Karpas-422 (cell line): ENCODE data around the gene SUGCT. TPM values are rescaled to one million over a fixed set of nuclear protein-coding genes. Genes with fewer than 3 reads are reported as not detected.

Experiments
- DNase-seq: peaks from one replicate; pipeline ENCODE4 v3.0.0-alpha.2; 2015
- H2AFZ ChIP-seq: fragments of 200-600 bp; sonication (generic); 2 replicates; pipeline ENCODE4 v1.6.1; 2014; ENCODE audit warnings: antibody characterized with exemption, low read length, mixed read lengths
- H3K27ac ChIP-seq: fragments of 200-600 bp; sonication (generic); 2 replicates; pipeline ENCODE4 v1.5.1; 2014; ENCODE audit warnings: mild to moderate bottlenecking, low read length, moderate library complexity
- H3K27me3 ChIP-seq: fragments of 200-600 bp; sonication (generic); 2 replicates; pipeline ENCODE4 v1.6.1; 2014; ENCODE audit warnings: low read length, mixed read lengths
- H3K36me3 ChIP-seq: fragments of 200-600 bp; sonication (generic); 2 replicates; pipeline ENCODE4 v1.6.1; 2014; ENCODE audit warnings: low read length, mixed read lengths; ENCODE audit not compliant: insufficient read depth
- H3K4me1 ChIP-seq: fragments of 200-600 bp; sonication (generic); 2 replicates; pipeline ENCODE4 v1.6.1; 2014; ENCODE audit warnings: mild to moderate bottlenecking, low read length, mixed read lengths
- H3K4me2 ChIP-seq: fragments of 200-600 bp; sonication (generic); 2 replicates; pipeline ENCODE4 v1.6.1; 2014; ENCODE audit warnings: low read length, low read depth, mild to moderate bottlenecking; ENCODE audit not compliant: poor library complexity, severe bottlenecking
- H3K4me3 ChIP-seq: fragments of 200-600 bp; sonication (generic); 2 replicates; pipeline ENCODE4 v1.5.1; 2014; ENCODE audit warnings: mild to moderate bottlenecking, antibody characterized with exemption, low read length, mixed read lengths
- H3K79me2 ChIP-seq: fragments of 200-600 bp; sonication (generic); 2 replicates; pipeline ENCODE4 v1.6.1; 2014; ENCODE audit warnings: mild to moderate bottlenecking, low read length, mixed read lengths
- H3K9ac ChIP-seq: fragments of 200-600 bp; sonication (generic); 2 replicates; pipeline ENCODE4 v1.6.0; 2014; ENCODE audit warnings: low read length
- H3K9me2 ChIP-seq: fragments of 200-600 bp; sonication (generic), shearing (Covaris generic); replicated peaks from 2 replicates; pipeline ENCODE4 v1.6.0; 2014; ENCODE audit warnings: mild to moderate bottlenecking, low read length, moderate library complexity; ENCODE audit not compliant: insufficient read depth
- H3K9me3 ChIP-seq: fragments of 300-700, 200-600 bp; sonication (generic); 2 replicates; pipeline ENCODE4 v1.6.1; 2014; ENCODE audit warnings: low read length, mixed read lengths
- H4K20me1 ChIP-seq: fragments of 200-600 bp; sonication (generic); 2 replicates; pipeline ENCODE4 v1.6.1; 2014; ENCODE audit warnings: mild to moderate bottlenecking, antibody characterized with exemption, low read length, low read depth; ENCODE audit not compliant: insufficient read depth
- total RNA-seq: library from RNA; depleted of rRNA; stranded (reverse); fragments of >200 nt; shearing (Covaris generic); gene quantifications from 2 replicates; pipeline ENCODE4 v1.2.3, GENCODE V29; 2014; ENCODE audit warnings: low replicate concordance

Gene SUGCT
- total RNA-seq, 1 experiment from 2014 or later = 0.48 TPM

DNA sequence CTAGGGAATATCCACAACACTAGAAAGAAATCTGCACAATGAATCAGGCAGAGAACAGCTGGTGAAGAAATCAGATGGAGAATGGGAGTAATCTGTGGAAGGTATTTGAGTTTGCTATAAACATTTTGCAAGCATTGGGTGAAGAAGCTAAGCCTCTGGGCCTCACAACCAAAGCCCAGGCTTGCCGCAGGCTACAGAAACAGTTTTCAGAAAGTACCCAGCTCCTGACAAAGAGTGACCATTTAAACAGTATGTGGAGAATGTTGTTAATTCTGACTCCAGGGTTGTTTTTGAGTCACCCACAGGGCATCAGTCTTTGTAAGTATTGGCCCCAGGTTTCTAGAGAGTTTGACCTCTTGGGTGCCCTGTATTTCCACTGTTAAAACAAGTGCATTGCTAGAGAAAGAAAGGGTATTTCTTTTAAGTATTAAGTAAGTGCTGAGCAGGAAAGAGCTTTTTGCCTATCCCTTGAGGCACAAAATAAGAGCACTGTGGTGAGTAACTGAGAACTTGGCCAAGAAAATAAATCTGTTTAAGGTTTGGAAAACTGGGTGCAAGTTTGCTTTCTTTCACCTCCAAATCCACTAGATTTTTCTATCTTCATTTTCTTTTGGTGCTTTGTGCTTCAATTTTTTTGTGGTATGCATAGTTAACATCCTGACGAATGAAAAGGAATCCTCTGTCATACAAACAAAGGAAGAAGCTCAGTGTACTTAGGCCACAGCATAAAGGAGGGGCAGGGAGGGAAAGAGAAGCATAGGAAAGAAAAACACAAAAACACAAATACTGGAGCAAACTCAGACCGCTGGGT, 691.8 kb downstream of the SUGCT start:
- H3K36me3 ChIP-seq = no peaks in the 10 kb centered on the region
- no peak overlapping the region for H3K9ac ChIP-seq
- no peak overlapping the region for H3K27ac ChIP-seq
- H2AFZ ChIP-seq = no peak overlapping the region
- no peak overlapping the region for H3K4me3 ChIP-seq
- no peaks in the 10 kb centered on the region for H3K27me3 ChIP-seq
- no peak for DNase-seq
- no peaks in the 10 kb centered on the region for H3K9me2 ChIP-seq
- no peaks in the 10 kb centered on the region for H3K79me2 ChIP-seq
- no peaks in the 10 kb centered on the region for H3K4me1 ChIP-seq
- H4K20me1 ChIP-seq = no peaks in the 10 kb centered on the region
- H3K9me3 ChIP-seq = no peaks in the 10 kb centered on the region
- H3K4me2 ChIP-seq = no peak overlapping the region

GRCh38 chr7:40827222-40828085, 692.6 kb downstream of the SUGCT start:
- Histone ChIP-seq H3K4me2 (no peak overlapping the region), H3K36me3 (no peaks in the 10 kb centered on the region), H2AFZ (no peak overlapping the region), H3K27me3 (no peaks in the 10 kb centered on the region), H3K79me2 (no peaks in the 10 kb centered on the region), H3K27ac (no peak overlapping the region), H3K9ac (no peak overlapping the region), H3K9me3 (no peaks in the 10 kb centered on the region), H3K9me2 (no peaks in the 10 kb centered on the region), H4K20me1 (no peaks in the 10 kb centered on the region), H3K4me1 (no peaks in the 10 kb centered on the region), H3K4me3 (no peak overlapping the region)
- no peak for DNase-seq

- Histone ChIP-seq H3K9me3 (no peaks in the 10 kb centered on the region), H3K4me3 (no peak overlapping the region)
Observed at GRCh38 chr7:40828686-40829600, 694.1 kb downstream of the SUGCT start.

GRCh38 chr7:40833191-40833887, 698.5 kb downstream of the SUGCT start:
- Histone ChIP-seq H2AFZ (no peak overlapping the region), H4K20me1 (no peaks in the 10 kb centered on the region), H3K9ac (no peak overlapping the region), H3K27me3 (no peaks in the 10 kb centered on the region), H3K36me3 (no peaks in the 10 kb centered on the region), H3K9me2 (no peaks in the 10 kb centered on the region), H3K27ac (no peak overlapping the region), H3K9me3 (no peaks in the 10 kb centered on the region), H3K4me1 (no peaks in the 10 kb centered on the region), H3K4me2 (no peak overlapping the region), H3K4me3 (no peak overlapping the region), H3K79me2 (no peaks in the 10 kb centered on the region)
- DNase-seq = no peak

More at GRCh38 chr7:40828686-40829600, 694.1 kb downstream of the SUGCT start:
- Histone ChIP-seq H3K4me2 (no peak overlapping the region), H3K27me3 (no peaks in the 10 kb centered on the region), H4K20me1 (no peaks in the 10 kb centered on the region), H3K36me3 (no peaks in the 10 kb centered on the region), H3K27ac (no peak overlapping the region), H3K9me2 (no peaks in the 10 kb centered on the region), H3K79me2 (no peaks in the 10 kb centered on the region), H3K9ac (no peak overlapping the region), H3K4me1 (no peaks in the 10 kb centered on the region), H2AFZ (no peak overlapping the region)
- no peak for DNase-seq

DNA sequence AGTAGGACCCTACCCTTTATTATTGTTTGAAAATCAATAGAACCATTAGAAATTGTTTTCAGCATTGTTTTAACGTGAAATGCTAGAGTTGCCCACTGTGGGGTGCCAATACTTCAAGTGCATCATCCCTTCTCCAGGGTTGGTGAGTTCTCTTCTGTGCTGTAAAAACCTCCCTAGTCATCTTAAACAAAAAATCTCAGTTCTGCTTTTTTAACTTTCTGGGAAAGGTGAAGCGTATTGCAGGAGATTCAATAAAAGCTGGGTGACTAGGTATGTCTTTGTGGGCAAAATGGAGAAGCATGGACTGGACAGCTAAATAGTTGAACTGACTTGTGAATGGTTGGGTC, 699.1 kb downstream of the SUGCT start:
- Histone ChIP-seq H3K9ac (no peak overlapping the region), H3K4me2 (no peak overlapping the region), H3K9me2 (no peaks in the 10 kb centered on the region), H3K4me3 (no peak overlapping the region), H3K4me1 (no peaks in the 10 kb centered on the region), H3K79me2 (no peaks in the 10 kb centered on the region), H3K27ac (no peak overlapping the region), H4K20me1 (no peaks in the 10 kb centered on the region), H3K27me3 (no peaks in the 10 kb centered on the region), H2AFZ (no peak overlapping the region), H3K36me3 (no peaks in the 10 kb centered on the region), H3K9me3 (no peaks in the 10 kb centered on the region)
- DNase-seq = peak; percentile 47

DNA sequence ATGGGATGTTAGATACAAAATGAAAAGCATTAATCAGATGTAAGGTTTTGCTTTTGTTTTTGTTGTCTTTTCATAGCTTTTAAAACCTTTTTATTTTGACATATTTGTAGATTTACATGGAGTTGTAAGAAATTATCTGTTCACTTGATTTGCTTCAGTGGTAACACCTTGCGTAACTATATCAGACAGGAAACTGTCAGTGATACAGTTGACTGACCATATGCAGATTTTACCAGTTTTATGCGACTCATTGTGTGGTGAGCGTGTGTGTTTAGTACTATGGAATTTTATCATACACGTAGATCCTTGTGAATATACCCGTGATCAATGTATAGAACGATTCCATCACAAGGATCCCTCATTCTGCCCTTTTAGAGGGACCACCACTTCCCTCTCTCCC, 701.4 kb downstream of the SUGCT start:
- Histone ChIP-seq H3K4me2 (no peak overlapping the region), H3K79me2 (no peaks in the 10 kb centered on the region), H3K9ac (no peak overlapping the region), H2AFZ (no peak overlapping the region), H3K27ac (no peak overlapping the region), H3K4me3 (no peak overlapping the region), H3K36me3 (no peaks in the 10 kb centered on the region), H3K9me2 (no peaks in the 10 kb centered on the region), H3K4me1 (no peaks in the 10 kb centered on the region), H3K9me3 (no peaks in the 10 kb centered on the region), H3K27me3 (no peaks in the 10 kb centered on the region), H4K20me1 (no peaks in the 10 kb centered on the region)
- no peak for DNase-seq

GRCh38 chr7:40839881-40840280, 705.1 kb downstream of the SUGCT start:
- Histone ChIP-seq H3K9me2 (no peaks in the 10 kb centered on the region), H2AFZ (no peak overlapping the region), H4K20me1 (no peaks in the 10 kb centered on the region)

More at GRCh38 chr7:40839881-40840280, 705.1 kb downstream of the SUGCT start:
- H3K27me3 ChIP-seq = no peaks in the 10 kb centered on the region
- H3K9me3 ChIP-seq = no peaks in the 10 kb centered on the region
- H3K4me3 ChIP-seq = no peak overlapping the region
- no peak overlapping the region for H3K27ac ChIP-seq
- no peak overlapping the region for H3K4me2 ChIP-seq
- DNase-seq = no peak
- H3K4me1 ChIP-seq = no peaks in the 10 kb centered on the region
- H3K79me2 ChIP-seq = no peaks in the 10 kb centered on the region
- H3K9ac ChIP-seq = no peak overlapping the region
- H3K36me3 ChIP-seq = no peaks in the 10 kb centered on the region
